ENCODE results near the gene CUL3. TPM values are rescaled to one million over a fixed set of nuclear protein-coding genes. Genes with fewer than 3 reads are reported as not detected.

Gene CUL3
- total and polyA plus RNA-seq, 2 of the 8 experiments (the other 6 are each of a cell fraction or from before 2014, with no cell fraction given) = 28.5 to 113 TPM

DNA sequence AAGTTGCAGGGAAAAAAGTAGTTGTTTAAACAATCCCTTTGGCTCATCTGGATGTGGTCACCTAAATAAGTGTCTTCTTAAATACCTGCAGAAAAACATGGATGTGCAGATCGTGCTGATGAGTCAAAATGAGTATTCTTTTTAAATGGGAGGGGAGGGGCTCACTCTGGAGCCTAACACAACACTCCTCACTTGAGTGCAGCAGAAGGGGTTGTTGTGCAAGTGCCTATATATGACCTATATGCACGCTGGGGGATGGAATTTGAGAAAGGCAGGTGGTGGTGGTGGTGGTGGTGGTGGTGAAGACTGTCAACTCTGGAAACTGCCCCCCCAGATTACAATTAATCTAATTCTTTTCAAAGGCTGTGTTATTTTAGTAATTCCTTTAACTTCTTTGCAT lies 105.3 kb downstream of the CUL3 start:
- Histone ChIP-seq H3K27me3 (replicated peaks in 1 of 4; ENCODE audit: control insufficient read depth in 3 of 4, extremely low read depth in 1 of 4, insufficient read depth in 3 of 4, low read length in 3 of 4) (no peaks in the 10 kb centered on the region), H3K9me3 (ENCODE audit: insufficient read depth in 2 of 2, low read depth in 1 of 2, low read length in 1 of 2) (no peaks in the 10 kb centered on the region), H3K56ac (replicated peaks; ENCODE audit: insufficient read length, low read depth, low read length) (no peak overlapping the region), H4K5ac (ENCODE audit: insufficient read length, low read depth, low read length) (no peak overlapping the region), H2AK5ac (ENCODE audit: low read depth, low read length) (no peak overlapping the region), H3K23ac (ENCODE audit: insufficient read length) (no peak overlapping the region), H2BK120ac (replicated peaks; ENCODE audit: low read depth, low read length) (no peak overlapping the region), H2BK5ac (ENCODE audit: low read depth, low read length) (no peak overlapping the region), H3K14ac (ENCODE audit: insufficient read length) (no peak overlapping the region), H2AFZ (ENCODE audit: low read length) (no peak overlapping the region), H3K18ac (ENCODE audit: extremely low read depth, low read length) (no peak overlapping the region), H2BK15ac (ENCODE audit: low read length) (no peak overlapping the region), H4K20me1 (replicated peaks in 1 of 2; ENCODE audit: control insufficient read depth in 1 of 2, insufficient read depth in 2 of 2, low read length in 2 of 2) (no peaks in the 10 kb centered on the region), H3K27ac (ENCODE audit: low read depth, low read length) (no peak overlapping the region), H3K23me2 (ENCODE audit: low read depth, low read length) (no peaks in the 10 kb centered on the region; the same call in 1 of the 2 replicates), H4K91ac (replicated peaks; ENCODE audit: insufficient read length, low read length) (no peak overlapping the region), H3K4me2 (ENCODE audit: insufficient read depth in 1 of 2, low read depth in 2 of 2, low read length in 2 of 2) (no peak overlapping the region), H3K36me3 (ENCODE audit: control insufficient read depth in 2 of 4, insufficient read depth in 4 of 4, low read length in 3 of 4) (peaks cover 0 to 43% (median 9%) of the 10 kb centered on the region in 4 experiments; a peak in 4 of 8 replicates), H3K4ac (replicated peaks; ENCODE audit: insufficient read length, low read depth, low read length) (no peak overlapping the region), H3K9ac (replicated peaks in 1 of 4; ENCODE audit: extremely low read depth in 1 of 4, low read depth in 3 of 4, low read length in 3 of 4) (no peak overlapping the region), H3K4me1 (replicated peaks in 1 of 4; ENCODE audit: control insufficient read depth in 3 of 4, insufficient read depth in 4 of 4, low read length in 3 of 4) (peaks cover 0 to 1% (median under 1%) of the 10 kb centered on the region in 4 experiments; a peak in 4 of 7 replicates), H3K79me2 (ENCODE audit: control insufficient read depth in 1 of 2, insufficient read depth in 2 of 2, low read length in 2 of 2) (no peaks in the 10 kb centered on the region; a peak in 1 of 4 replicates), H3K79me1 (ENCODE audit: low read depth, low read length) (no peaks in the 10 kb centered on the region; the same call in 1 of the 2 replicates), H3K4me3 (ENCODE audit: extremely low read depth in 1 of 4, insufficient read depth in 2 of 4, low read depth in 3 of 4, low read length in 4 of 4) (no peak overlapping the region), H2BK20ac (ENCODE audit: low read length) (no peak overlapping the region), H4K8ac (ENCODE audit: extremely low read depth, insufficient read depth, low read length) (no peak overlapping the region), H2BK12ac (ENCODE audit: low read depth, low read length) (no peak overlapping the region)
- POLR2A ChIA-PET (ENCODE audit: partially characterized antibody) = no interaction called here
- DNase-seq (ENCODE audit: low read depth in 1 of 2, low spot score in 2 of 2) (no peak), FAIRE-seq (no peak)
- WGBS, 2 experiments (ENCODE audit: extremely low coverage in 1 of 2, insufficient coverage in 1 of 2, insufficient read length in 1 of 2, insufficient replicate concordance in 2 of 2, low coverage in 1 of 2, low lambda C conversion rate in 2 of 2, missing lambda C conversion rate in 1 of 2) = 83% methylated on average over 2 of the region's 2 CpGs; no CpG with 5 or more reads in 1 of the 2 experiments
- CTCF ChIA-PET (ENCODE audit: partially characterized antibody) = no interaction called here
- TF ChIP-seq TAF7 (optimal IDR thresholded peaks at IDR 0.05; ENCODE audit: borderline replicate concordance, low read depth, low read length) (no peak), SUZ12 (IDR thresholded peaks at IDR 0.05; ENCODE audit: low read length) (no peak), KDM1A (IDR thresholded peaks at IDR 0.05; ENCODE audit: borderline replicate concordance, low read length) (no peak), NANOG (IDR thresholded peaks at IDR 0.05; ENCODE audit: insufficient read depth, low read depth, low read length, poor library complexity, severe bottlenecking) (no peak), SIN3A (conservative IDR thresholded peaks at IDR 0.05 in 1 of 2, IDR thresholded peaks at IDR 0.05 in 1 of 2; ENCODE audit: low read depth in 1 of 2, low read length in 2 of 2) (no peak), SP2 (IDR thresholded peaks at IDR 0.05; ENCODE audit: low read length) (no peak), SIRT6 (IDR thresholded peaks at IDR 0.05; ENCODE audit: low read length) (no peak), FOSL1 (IDR thresholded peaks at IDR 0.05; ENCODE audit: insufficient read depth, low read depth, low read length) (no peak), POU5F1 (IDR thresholded peaks at IDR 0.05; ENCODE audit: low read depth, low read length) (no peak), RFX5 (IDR thresholded peaks at IDR 0.05; ENCODE audit: borderline replicate concordance, low read depth, low read length) (no peak), SRF (IDR thresholded peaks at IDR 0.05; ENCODE audit: low read depth, low read length) (no peak)
- TF ChIP-seq, protein P1, sequence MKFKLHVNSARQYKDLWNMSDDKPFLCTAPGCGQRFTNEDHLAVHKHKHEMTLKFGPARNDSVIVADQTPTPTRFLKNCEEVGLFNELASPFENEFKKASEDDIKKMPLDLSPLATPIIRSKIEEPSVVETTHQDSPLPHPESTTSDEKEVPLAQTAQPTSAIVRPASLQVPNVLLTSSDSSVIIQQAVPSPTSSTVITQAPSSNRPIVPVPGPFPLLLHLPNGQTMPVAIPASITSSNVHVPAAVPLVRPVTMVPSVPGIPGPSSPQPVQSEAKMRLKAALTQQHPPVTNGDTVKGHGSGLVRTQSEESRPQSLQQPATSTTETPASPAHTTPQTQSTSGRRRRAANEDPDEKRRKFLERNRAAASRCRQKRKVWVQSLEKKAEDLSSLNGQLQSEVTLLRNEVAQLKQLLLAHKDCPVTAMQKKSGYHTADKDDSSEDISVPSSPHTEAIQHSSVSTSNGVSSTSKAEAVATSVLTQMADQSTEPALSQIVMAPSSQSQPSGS (IDR thresholded peaks at IDR 0.05; ENCODE audit: low read length) = no peak

Measured in H1 (cell line).